Parathyroid adenoma (tissue), 2 donors: ENCODE data around the gene ERICH2.
A peak's percentile ranks its signal among the peaks of the same experiment; 100 is the strongest.

Source experiments
- H2AFZ ChIP-seq: fragments of 300-600 bp; sonication (generic); one replicate; pipeline ENCODE4 v1.7.0; 2017; ENCODE audit warnings: antibody characterized with exemption, mild to moderate bottlenecking
- H3K27ac ChIP-seq: fragments of 300-600 bp; sonication (generic); one replicate; pipeline ENCODE4 v1.7.0; 2017
- H3K27me3 ChIP-seq: fragments of 300-600 bp; sonication (generic); one replicate; pipeline ENCODE4 v1.7.0; 2017; ENCODE audit warnings: low read length; ENCODE audit not compliant: control insufficient read depth, insufficient read depth
- H3K36me3 ChIP-seq: fragments of 300-600 bp; sonication (generic); one replicate; pipeline ENCODE4 v1.7.0; 2017; ENCODE audit warnings: low read length; ENCODE audit not compliant: control insufficient read depth, insufficient read depth
- H3K4me1 ChIP-seq: fragments of 300-600 bp; sonication (generic); one replicate; pipeline ENCODE4 v1.7.0; 2017; ENCODE audit warnings: control low read depth
- H3K4me2 ChIP-seq: fragments of 300-600 bp; sonication (generic); one replicate; pipeline ENCODE4 v1.7.0; 2017; ENCODE audit warnings: low read length
- H3K4me3 ChIP-seq: fragments of 300-600 bp; sonication (generic); one replicate; pipeline ENCODE4 v1.7.0; 2017; ENCODE audit warnings: low read depth, low read length
- H3K79me2 ChIP-seq: fragments of 300-600 bp; sonication (generic); one replicate; pipeline ENCODE4 v1.7.0; 2017; ENCODE audit warnings: control low read depth
- H3K9ac ChIP-seq: fragments of 300-600 bp; sonication (generic); one replicate; pipeline ENCODE4 v1.7.0; 2017; ENCODE audit warnings: mild to moderate bottlenecking
- H3K9me3 ChIP-seq: fragments of 300-600 bp; sonication (generic); one replicate; pipeline ENCODE4 v1.7.0; 2017; ENCODE audit warnings: low read length; ENCODE audit not compliant: control insufficient read depth
- TF ChIP-seq, protein P1 (sequence below): fragments of 300-600 bp; sonication (generic); IDR thresholded peaks from one replicate; pipeline ENCODE4 v1.7.0; 2017; ENCODE audit warnings: antibody characterized with exemption, mild to moderate bottlenecking
- donor health status: primary hyperparathyroidism.

Gene ERICH2

DNA sequence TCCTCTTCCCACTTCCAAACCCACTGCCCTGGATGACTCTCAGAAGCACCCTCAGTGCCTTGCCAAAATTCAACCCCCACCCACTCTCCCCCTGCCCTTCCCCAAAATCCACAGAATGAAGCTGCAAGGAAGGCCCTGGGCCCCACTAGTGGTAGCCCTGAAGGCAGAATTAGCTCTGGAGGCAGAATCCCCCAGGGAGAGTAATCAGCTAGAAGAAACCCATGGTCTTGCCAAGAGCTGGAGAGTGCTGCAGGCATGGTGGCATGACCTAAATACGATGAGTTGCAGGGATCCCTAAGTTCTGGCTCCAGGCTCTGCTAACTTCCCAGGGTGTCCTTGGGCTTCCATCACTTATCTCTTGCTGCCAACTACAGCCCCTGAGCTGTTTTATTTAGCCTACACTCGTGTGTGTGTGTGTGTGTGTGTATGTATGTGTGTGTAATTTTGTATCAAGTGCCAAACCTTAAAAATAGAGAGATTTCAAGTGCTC, 54.4 kb downstream of the ERICH2 start:
- H3K27ac ChIP-seq: no peak overlapping the region
- H3K79me2 ChIP-seq: no peaks in the 10 kb centered on the region
- H3K27me3 ChIP-seq: no peaks in the 10 kb centered on the region
- H2AFZ ChIP-seq: no peak overlapping the region
- no peaks in the 10 kb centered on the region for H3K36me3 ChIP-seq
- TF ChIP-seq, protein P1, sequence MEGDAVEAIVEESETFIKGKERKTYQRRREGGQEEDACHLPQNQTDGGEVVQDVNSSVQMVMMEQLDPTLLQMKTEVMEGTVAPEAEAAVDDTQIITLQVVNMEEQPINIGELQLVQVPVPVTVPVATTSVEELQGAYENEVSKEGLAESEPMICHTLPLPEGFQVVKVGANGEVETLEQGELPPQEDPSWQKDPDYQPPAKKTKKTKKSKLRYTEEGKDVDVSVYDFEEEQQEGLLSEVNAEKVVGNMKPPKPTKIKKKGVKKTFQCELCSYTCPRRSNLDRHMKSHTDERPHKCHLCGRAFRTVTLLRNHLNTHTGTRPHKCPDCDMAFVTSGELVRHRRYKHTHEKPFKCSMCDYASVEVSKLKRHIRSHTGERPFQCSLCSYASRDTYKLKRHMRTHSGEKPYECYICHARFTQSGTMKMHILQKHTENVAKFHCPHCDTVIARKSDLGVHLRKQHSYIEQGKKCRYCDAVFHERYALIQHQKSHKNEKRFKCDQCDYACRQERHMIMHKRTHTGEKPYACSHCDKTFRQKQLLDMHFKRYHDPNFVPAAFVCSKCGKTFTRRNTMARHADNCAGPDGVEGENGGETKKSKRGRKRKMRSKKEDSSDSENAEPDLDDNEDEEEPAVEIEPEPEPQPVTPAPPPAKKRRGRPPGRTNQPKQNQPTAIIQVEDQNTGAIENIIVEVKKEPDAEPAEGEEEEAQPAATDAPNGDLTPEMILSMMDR: no peak
- no peak overlapping the region for H3K4me3 ChIP-seq
- no peaks in the 10 kb centered on the region for H3K9me3 ChIP-seq
- H3K4me2 ChIP-seq: no peak overlapping the region
- peaks cover 3% of the 10 kb centered on the region for H3K4me1 ChIP-seq
- H3K9ac ChIP-seq: no peak overlapping the region

DNA sequence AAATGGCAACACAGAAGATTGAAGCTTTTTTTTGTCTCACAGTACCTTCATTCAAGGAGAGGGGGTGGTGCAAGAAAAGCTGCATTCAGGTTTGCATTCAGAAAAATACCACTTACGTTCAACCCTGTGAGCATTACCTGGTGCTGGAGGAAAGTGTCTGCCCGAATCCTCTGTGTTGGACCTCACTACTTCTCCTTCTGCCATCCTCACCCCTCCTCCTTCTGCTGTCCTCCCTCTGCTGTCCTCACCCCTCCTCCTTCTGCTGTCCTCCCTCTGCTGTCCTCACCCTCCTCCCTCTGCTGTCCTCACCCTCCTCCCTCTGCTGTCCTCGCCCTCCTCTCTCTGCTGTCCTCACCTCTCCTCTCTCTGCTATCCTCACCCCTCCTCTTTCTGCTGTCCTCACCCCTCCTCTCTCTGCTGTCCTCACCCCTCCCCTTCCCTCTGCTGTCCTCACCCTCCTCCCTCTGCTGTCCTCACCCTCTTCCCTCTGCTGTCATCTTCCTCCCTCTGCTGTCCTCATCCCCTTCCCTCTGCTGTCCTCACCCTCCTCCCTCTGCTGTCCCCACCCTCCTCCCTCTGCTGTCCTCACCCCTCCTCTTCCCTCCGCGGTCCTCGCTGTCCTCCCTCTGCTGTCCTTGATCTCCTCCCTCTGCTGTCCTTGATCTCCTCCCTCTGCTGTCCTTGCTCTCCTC, 57.8 kb downstream of the ERICH2 start:
- H3K79me2 ChIP-seq: no peaks in the 10 kb centered on the region
- no peaks in the 10 kb centered on the region for H3K9me3 ChIP-seq
- H3K4me1 ChIP-seq: peaks cover 10% of the 10 kb centered on the region
- TF ChIP-seq, protein P1: no peak
- H3K9ac ChIP-seq: no peak overlapping the region
- no peak overlapping the region for H3K4me2 ChIP-seq
- H3K27me3 ChIP-seq: no peaks in the 10 kb centered on the region
- no peak overlapping the region for H3K4me3 ChIP-seq
- no peak overlapping the region for H3K27ac ChIP-seq
- no peaks in the 10 kb centered on the region for H3K36me3 ChIP-seq
- no peak overlapping the region for H2AFZ ChIP-seq

DNA sequence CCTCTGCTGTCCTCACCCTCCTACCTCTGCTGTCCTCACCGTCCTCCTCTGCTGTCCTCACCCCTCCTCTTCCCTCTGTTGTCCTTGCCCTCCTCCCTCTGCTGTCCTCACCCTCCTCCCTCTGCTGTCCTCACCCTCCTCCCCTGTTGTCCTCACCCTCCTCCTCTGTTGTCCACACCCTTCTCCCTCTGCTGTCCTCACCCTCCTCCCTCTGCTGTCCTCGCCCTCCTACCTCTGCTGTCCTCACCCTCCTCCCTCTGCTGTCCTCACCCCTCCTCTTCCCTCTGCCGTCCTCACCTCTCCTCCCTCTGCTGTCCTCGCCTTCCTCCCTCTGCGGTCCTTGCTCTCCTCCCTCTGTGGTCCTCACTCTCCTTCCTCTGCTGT, 58.3 kb downstream of the ERICH2 start:
- no peaks in the 10 kb centered on the region for H3K27me3 ChIP-seq
- H3K36me3 ChIP-seq: no peaks in the 10 kb centered on the region
- no peak overlapping the region for H3K9ac ChIP-seq
- H2AFZ ChIP-seq: no peak overlapping the region
- TF ChIP-seq, protein P1: no peak
- no peaks in the 10 kb centered on the region for H3K79me2 ChIP-seq
- peak overlapping the region; percentile 36 for H3K27ac ChIP-seq
- H3K4me2 ChIP-seq: no peak overlapping the region
- no peak overlapping the region for H3K4me3 ChIP-seq
- H3K4me1 ChIP-seq: peaks cover 14% of the 10 kb centered on the region
- H3K9me3 ChIP-seq: no peaks in the 10 kb centered on the region

DNA sequence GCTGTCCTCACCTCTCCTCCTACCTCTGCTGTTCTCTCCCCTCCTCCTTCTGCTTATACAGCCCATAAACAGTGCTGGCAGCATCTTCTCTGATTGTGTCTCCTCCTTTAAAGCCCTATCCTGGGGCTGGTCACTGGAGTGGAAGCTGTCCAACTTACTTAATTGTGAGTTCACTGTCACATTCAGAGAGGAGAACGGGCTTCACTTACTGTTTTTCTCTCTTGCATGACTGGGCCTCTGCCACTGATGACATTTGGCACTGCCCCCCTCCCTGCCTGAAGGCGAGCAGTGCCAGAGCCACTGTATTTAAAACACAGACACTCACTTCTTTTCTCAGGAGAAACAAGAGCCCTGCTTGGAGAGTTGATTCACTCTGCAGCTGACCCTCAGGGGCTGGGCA, 58.9 kb downstream of the ERICH2 start:
- H3K9me3 ChIP-seq: no peaks in the 10 kb centered on the region
- H3K9ac ChIP-seq: no peak overlapping the region
- H3K4me3 ChIP-seq: no peak overlapping the region
- TF ChIP-seq, protein P1: no peak
- no peaks in the 10 kb centered on the region for H3K36me3 ChIP-seq
- H3K27me3 ChIP-seq: no peaks in the 10 kb centered on the region
- H3K27ac ChIP-seq: peak overlapping the region; percentile 36
- no peaks in the 10 kb centered on the region for H3K79me2 ChIP-seq
- H3K4me2 ChIP-seq: peak overlapping the region; percentile 27
- H3K4me1 ChIP-seq: peaks cover 14% of the 10 kb centered on the region
- no peak overlapping the region for H2AFZ ChIP-seq

DNA sequence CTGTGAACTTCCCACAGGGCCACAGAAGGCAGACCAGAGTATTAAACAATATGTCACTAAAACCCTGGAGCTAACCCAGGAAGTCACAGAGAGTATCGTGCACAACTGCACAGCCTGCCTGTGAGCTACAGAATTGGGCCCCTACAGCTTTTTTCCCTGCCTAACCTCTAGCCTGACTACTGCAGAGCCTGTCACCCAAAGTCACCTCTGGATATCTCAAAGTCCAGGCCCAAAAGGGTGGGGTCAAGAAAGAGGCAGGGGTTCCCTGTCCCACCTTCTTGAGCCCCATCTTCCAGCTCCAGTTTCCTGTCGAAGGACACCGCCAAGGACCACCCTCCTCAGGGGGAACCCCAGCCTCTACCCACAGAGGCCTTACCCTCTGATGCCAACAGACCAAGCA, 60.0 kb downstream of the ERICH2 start:
- Histone ChIP-seq H3K4me2 (no peak overlapping the region), H3K27me3 (no peaks in the 10 kb centered on the region)
- TF ChIP-seq, protein P1: no peak

More for the DNA sequence above, 60.0 kb downstream of the ERICH2 start:
- no peaks in the 10 kb centered on the region for H3K79me2 ChIP-seq
- no peaks in the 10 kb centered on the region for H3K9me3 ChIP-seq
- H3K36me3 ChIP-seq: no peaks in the 10 kb centered on the region
- H3K4me3 ChIP-seq: no peak overlapping the region
- H2AFZ ChIP-seq: no peak overlapping the region
- H3K4me1 ChIP-seq: peaks cover 18% of the 10 kb centered on the region
- H3K9ac ChIP-seq: no peak overlapping the region
- H3K27ac ChIP-seq: no peak overlapping the region
